HG03045 (cell line): ENCODE results near the gene RNF32.
"Not testable (repeated sequence)": the region's sequence is repeated elsewhere in the genome, so short reads cannot be mapped to it uniquely, and the experiment has no call there.

Experiments used
- ATAC-seq: cut with Tn5 transposase; IDR thresholded peaks from one replicate; pipeline ENCODE4 v1.9.1; 2021; ENCODE audit warnings: mild to moderate bottlenecking, moderate library complexity; ENCODE audit not compliant: unreplicated experiment

The RNF32 gene

GRCh38 chr7:156669035-156669828 is 28.7 kb downstream of the RNF32 start:
- ATAC-seq = no peak

- ATAC-seq = no peak
These were observed 32.9 kb downstream of the RNF32 start for GRCh38 chr7:156673454-156673853.

GRCh38 chr7:156673902-156674301 is 33.3 kb downstream of the RNF32 start:
- no peak for ATAC-seq

- no peak for ATAC-seq
These were observed 35.1 kb downstream of the RNF32 start for GRCh38 chr7:156675721-156676120.

- no peak for ATAC-seq
These were observed 35.7 kb downstream of the RNF32 start for GRCh38 chr7:156676263-156676662.

- ATAC-seq = no peak
These were observed 36.9 kb downstream of the RNF32 start for GRCh38 chr7:156677374-156678054.

GRCh38 chr7:156680281-156680680 is 39.7 kb downstream of the RNF32 start:
- ATAC-seq = no peak

GRCh38 chr7:156682928-156683327 is 42.4 kb downstream of the RNF32 start:
- ATAC-seq = no peak

GRCh38 chr7:156684251-156684650 is 43.7 kb downstream of the RNF32 start:
- no peak for ATAC-seq

GRCh38 chr7:156684661-156685060 is 44.1 kb downstream of the RNF32 start:
- no peak for ATAC-seq

GRCh38 chr7:156691764-156692163 is 51.2 kb downstream of the RNF32 start:
- no peak for ATAC-seq

- no peak for ATAC-seq
These were observed 52.3 kb downstream of the RNF32 start for GRCh38 chr7:156692849-156693248.

GRCh38 chr7:156693627-156694026 is 53.1 kb downstream of the RNF32 start:
- ATAC-seq = no peak

- not testable (repeated sequence) for ATAC-seq
These were observed 56.7 kb downstream of the RNF32 start for GRCh38 chr7:156697283-156697682.

GRCh38 chr7:156698512-156698911 is 57.9 kb downstream of the RNF32 start:
- ATAC-seq = not testable (repeated sequence)

- ATAC-seq = not testable (repeated sequence)
These were observed 61.2 kb downstream of the RNF32 start for GRCh38 chr7:156701787-156702186.

- ATAC-seq = no peak
These were observed 61.8 kb downstream of the RNF32 start for GRCh38 chr7:156702399-156702798.

- ATAC-seq = no peak
These were observed 62.6 kb downstream of the RNF32 start for GRCh38 chr7:156703209-156703608.

- ATAC-seq = no peak
These were observed 63.4 kb downstream of the RNF32 start for GRCh38 chr7:156703773-156704482.

GRCh38 chr7:156722043-156722826 is 81.7 kb downstream of the RNF32 start:
- ATAC-seq = no peak

- no peak for ATAC-seq
These were observed 84.5 kb downstream of the RNF32 start for GRCh38 chr7:156725073-156725472.
